CD4-positive, alpha-beta T cell treated with Interferon gamma for 1 hour (primary cell): ENCODE measurements around the gene DGKH.

Experiments used
- DNase-seq: peaks from one replicate; pipeline ENCODE4 v3.0.0-alpha.2; 2020

The DGKH gene

DNA sequence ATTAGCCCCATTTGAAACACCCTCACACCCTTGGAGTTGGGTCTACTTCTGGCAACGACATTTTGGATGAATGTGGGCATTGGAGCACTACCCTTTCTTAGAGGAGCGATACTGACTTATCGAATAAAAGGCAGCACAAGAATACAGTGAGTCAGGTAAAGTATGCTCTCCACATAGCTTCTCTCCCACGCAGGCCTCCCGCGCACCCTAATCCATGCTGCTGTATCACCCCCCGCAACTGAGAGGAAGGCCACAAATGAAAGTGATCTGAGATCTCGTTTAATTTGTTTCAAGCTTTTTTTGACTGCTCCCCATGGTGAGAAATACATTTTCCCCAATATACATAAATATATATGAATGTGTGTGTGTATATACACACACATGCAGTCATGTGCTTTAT is 198.1 kb downstream of the DGKH start:
- DNase-seq = no peak

- no peak for DNase-seq
These were observed 199.4 kb downstream of the DGKH start for GRCh38 chr13:42247883-42248282.

GRCh38 chr13:42255886-42256285 is 207.4 kb downstream of the DGKH start:
- no peak for DNase-seq

- no peak for DNase-seq
These were observed 210.3 kb downstream of the DGKH start for GRCh38 chr13:42258747-42259146.

GRCh38 chr13:42259515-42259914 is 211.1 kb downstream of the DGKH start:
- DNase-seq = no peak

GRCh38 chr13:42260903-42261654 is 212.6 kb downstream of the DGKH start:
- DNase-seq = no peak

- DNase-seq = no peak
These were observed 218.0 kb downstream of the DGKH start for GRCh38 chr13:42266473-42266872.

DNA sequence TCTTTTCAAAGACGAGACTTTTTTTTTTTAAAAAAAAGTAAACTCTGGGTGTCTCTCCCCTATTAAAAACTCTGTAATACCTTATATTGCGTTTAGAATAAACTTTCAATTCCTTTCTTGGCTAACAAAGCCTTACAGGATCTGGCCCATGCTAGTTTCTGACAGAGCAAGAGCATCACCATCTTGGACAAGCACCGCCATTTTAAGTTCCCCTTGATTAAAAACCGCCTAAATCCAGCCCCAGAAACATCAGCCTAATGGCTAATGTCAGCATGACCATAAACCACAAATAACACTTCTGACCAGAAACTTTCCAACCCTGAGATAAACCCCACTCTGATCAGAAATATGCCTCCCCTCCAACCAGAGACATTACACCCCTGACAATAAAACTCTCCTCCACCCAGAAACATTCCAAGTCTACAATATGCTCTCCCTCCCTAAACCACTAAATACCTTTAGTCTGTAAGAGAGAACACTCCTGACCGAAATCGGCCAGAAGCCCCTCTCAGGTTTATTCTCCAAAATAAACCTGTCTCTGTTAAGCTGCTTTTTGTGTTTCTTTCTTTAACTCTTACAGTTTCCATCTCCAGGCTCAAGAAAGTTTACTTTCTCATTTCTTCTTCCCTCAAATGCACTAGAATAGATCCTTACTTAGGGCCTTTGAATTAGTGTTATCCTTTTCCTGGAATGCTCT is 221.9 kb downstream of the DGKH start:
- no peak for DNase-seq

DNA sequence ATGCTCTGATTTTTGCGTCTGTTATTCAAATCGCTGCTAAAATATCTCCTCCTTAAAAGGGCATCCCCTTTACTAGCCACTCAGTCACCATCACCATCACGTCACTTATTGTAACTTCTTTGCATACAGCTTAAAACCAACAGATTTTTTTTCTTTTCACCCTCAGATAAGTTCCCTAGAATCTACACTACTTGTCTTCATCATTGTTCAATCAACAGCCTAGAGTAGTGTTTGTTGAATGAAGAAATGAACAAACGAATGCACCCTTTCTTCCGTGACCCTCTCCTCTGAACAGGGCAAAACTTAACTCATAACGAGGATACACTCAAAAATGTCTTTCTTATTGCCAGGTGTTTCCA is 222.4 kb downstream of the DGKH start:
- no peak for DNase-seq

- DNase-seq = peak; percentile 98
These were observed 223.1 kb downstream of the DGKH start for GRCh38 chr13:42271337-42272114.

DNA sequence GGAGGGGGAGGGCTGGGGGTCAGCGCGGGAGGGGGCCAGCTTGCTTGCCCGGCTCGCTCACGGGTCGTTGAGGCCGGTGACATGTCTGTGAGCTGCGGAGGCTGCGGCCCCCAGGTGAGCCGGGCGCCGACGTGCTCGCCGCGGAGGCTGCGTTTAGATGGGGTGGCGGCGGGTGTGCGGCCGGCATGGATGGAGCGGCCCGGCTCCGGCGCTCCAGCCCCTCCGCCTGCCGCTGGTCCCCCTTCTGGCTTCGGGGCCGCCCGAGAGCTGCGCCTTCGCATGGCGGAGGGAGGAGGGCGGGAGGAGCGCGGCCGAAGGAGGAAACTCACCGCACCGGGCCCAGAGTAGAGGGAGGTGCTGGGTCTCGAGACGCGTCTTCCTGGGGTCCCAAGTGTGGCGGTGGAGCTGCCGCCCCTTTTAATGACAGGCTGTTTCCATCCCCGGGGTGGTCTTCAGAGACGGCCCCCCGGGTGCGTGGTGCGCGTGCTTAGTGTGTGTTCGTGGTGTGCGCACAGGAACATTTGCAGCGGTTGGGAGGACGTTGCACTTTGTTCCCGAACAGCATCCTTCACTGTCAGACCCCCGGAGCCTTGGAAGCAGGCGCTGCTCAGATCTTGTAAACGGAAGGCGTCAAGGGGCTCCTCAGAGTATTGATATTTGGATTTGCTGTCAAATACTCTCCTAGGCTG is 223.8 kb downstream of the DGKH start, which contains the start of gene AKAP11:
Gene AKAP11 (plus strand): TSS at position 38 of the 689 bp plus-strand sequence. CDS start 14,197 bp downstream, outside the sequence.
- no peak for DNase-seq

DNA sequence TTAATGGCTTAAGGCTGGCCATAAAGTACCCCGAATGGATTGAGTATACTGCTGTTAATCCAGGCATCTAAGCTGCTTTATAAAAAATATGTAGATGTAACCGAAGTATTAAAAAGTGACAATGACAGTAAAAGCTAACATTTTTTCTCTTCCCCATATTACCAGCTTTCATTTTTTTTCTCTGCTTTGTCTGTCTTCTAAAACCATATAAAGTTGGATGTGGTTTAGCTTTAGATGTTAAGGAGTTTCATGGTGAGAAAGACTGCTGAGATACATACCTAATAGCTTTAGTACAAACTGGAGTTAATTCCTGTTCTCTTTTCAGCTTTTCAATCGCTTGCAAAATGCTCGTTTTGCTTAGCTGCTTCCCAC is 224.3 kb downstream of the DGKH start:
- no peak for DNase-seq

DNA sequence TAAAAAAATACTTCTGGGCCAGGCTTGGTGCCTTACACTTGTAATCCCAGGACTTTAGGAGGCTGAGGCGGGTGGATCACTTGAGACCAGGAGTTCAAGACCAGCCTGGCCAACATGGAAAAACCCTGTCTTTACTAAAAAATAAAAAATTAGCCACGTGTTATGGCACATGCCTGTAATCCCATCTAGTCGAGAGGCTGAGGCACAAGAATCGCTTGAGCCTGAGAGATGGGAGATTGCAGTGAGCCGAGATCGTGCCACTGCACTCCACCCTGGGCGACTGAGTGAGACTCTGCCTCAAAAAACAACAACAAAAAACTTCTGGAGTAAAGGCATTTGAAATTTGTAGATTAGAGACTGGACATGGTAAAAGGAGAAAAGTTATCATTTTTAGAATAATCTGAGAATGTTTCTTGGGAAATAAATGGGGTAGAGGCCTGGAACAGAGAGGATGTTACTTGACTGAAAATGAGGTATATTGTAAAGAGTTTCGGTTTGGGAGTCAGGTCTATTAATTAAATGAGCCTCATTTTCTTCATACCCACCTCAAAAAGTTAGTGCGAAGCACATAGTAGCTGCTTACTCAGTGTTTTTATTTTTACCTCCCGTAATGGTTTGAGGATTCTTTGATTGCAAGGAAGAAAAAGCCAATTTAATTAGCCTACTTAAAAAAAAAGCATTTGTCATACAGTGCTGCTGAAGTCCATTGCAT is 226.1 kb downstream of the DGKH start:
- DNase-seq = no peak

DNA sequence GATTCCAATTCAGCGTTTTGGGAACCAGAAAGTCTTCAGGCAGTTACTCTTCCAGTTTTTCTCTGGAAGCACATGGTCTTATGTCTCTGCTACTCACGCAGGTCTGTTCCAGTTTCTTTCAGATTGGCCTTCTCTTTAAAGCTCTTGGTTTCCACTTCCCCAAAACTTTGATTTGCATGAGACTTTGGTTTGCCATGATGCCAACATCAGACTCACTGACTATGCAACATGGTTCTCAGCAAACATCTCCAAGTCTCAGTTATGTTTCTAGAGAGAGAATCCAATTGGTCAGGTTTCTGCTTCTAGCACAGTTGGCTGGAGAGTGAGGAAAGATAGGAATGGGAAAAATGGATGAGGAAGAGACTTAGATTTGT is 226.6 kb downstream of the DGKH start:
- DNase-seq = peak; percentile 6

DNA sequence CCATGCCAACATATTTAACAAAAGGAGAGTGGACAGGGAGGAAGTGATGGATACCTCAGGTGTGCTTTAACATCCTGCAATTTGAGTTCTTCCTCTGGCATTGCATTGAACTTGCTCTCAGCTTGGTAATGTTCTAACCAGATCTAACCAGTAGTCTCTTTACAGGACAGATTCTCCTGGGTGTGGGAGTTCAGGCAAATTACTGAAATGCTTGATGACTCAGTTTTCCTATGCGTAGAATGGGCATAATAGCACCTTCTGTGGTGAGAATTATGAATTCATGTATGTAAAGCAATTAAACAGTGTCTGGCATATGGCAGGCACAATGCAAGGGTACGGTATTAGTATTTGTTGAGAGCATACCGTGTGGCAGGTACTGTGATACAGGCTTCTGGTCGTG is 227.1 kb downstream of the DGKH start:
- DNase-seq = no peak

DNA sequence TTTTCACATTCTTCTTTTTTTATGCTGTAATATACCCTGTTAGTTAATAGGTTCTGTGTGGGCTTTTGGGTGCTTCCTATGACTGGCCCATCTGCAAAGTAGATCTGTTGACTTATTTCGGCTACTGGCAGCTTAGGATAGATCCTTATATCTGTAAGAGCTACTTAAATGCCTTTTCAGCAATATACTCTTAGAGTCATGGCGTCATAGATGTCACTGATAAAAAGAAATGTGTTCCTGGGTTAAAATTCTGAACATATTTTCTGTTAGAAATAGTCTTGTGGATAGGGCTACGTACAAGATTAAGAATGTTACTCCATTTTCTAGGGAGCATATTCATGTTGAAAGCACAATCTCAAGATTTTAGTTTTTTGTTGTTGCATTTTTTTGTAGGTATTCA is 228.2 kb downstream of the DGKH start:
- no peak for DNase-seq

DNA sequence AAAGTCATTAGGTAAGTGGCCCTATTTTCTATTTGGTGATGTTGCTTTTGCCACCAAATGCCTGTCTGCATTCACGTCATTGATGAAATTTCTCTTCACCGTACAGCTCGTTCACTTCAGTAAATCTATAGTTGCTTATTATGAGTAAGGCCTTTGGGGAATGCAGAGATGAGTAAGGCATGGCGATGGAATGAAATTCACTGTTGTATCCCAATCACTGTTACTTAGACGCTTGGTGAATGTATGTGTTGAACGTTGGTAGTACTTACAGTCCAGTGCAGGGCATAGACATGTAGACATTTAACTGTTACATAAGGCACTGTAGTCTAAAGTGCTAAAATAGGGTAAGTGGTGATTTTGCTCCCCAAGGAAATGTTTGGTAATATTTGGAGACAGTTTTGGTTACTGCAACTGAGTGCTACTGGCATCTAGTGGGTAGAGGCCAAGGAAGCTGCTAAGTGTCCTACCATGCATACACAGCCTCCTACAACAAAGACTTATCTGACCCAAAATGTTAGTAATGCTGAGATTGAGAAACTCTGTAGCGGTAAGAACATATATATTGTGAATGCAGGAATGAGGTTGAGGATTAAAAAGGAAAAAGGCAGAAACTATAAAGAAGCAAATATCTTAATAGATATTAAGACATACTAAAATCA is 229.3 kb downstream of the DGKH start:
- DNase-seq = no peak

- DNase-seq = peak; percentile 16
These were observed 230.6 kb downstream of the DGKH start for GRCh38 chr13:42279080-42279479.

DNA sequence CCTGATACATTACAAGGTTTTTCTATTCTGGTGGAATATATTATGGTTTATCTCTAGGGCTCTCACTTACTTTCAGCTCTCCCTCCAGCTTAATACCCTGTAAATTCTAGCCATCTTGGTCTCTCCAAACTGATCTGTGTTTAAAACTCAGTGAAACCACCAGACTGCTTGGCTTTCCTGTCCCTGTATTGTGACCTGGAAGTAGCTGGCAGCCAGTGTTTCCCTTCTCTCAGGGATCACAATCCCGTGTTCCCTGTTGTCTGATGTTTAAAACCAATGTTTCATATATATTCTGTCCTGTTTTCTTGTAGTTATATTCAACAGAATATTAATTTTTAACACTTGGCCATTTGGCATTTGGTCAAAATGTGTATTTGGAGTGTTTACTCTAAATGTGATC is 231.5 kb downstream of the DGKH start:
- no peak for DNase-seq

DNA sequence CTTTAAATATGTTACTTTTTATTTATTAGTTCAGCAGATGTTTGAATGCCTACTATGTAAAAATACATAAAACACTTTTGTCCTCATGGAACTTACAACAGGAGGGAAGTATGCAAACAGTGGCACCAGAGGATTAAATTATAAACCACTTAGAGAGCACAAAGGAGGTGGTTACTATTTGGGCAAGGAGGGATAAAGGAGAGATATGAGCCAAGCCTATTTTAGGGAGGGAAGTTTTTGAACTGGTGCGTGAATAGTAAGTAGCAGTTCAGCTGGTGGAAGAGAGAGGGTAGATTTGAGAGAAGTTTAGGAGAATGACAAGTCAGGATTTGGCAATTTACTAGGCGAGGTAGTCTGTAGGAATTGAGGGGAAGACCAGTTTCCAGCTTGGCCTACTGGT is 232.1 kb downstream of the DGKH start:
- no peak for DNase-seq

- no peak for DNase-seq
These were observed 235.1 kb downstream of the DGKH start for GRCh38 chr13:42283574-42283973.

DNA sequence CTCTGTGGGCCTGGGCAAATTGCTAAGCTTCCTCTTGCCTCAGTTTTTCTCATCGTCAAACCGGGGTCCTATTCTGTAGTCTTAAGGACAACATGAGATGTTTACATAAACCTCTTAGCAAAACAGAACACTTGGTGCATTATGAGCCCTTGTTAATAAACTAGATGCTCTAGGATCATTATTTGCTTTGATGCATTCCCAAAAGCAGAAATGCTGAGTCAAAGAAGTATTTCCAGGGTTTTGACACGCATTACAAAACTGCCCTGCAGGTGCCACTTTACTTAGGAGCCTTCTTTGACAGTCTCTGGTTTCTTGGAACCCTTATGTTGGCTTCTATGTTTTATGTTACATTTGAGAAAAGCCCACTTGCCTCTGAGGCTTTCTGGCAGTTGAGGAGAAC is 235.6 kb downstream of the DGKH start:
- no peak for DNase-seq
